GM18868 (cell line): ENCODE data around the gene RAD52.

Experiments
- ATAC-seq: cut with Tn5 transposase; IDR thresholded peaks from one replicate; pipeline ENCODE4 v1.9.1; 2021; ENCODE audit warnings: mild to moderate bottlenecking, moderate library complexity; ENCODE audit not compliant: unreplicated experiment

The RAD52 gene

GRCh38 chr12:879641-880040, 69.9 kb downstream of the RAD52 start:
- ATAC-seq: no peak

- ATAC-seq: no peak
These were observed 75.5 kb downstream of the RAD52 start for GRCh38 chr12:873954-874353.

DNA sequence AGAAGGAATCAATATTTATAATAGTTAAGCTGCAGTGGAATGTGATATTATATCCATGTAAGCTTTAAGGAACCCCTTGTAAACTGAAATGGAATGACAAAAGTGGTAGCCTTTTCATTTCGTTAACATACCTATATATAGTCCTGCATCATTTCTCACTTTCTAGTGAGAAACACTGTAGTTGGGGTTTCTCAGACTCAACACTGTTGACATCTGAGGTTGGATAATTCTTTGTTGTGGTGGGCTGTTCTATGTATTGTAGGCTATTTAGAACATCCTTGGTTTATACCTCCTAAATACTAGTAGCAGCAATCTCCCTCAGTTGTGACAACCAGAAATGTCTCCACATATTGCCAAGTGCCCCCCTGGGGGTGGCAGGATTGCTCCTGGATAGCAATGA, 79.1 kb downstream of the RAD52 start:
- no peak for ATAC-seq

- no peak for ATAC-seq
These were observed 80.8 kb downstream of the RAD52 start for GRCh38 chr12:868722-869121.

DNA sequence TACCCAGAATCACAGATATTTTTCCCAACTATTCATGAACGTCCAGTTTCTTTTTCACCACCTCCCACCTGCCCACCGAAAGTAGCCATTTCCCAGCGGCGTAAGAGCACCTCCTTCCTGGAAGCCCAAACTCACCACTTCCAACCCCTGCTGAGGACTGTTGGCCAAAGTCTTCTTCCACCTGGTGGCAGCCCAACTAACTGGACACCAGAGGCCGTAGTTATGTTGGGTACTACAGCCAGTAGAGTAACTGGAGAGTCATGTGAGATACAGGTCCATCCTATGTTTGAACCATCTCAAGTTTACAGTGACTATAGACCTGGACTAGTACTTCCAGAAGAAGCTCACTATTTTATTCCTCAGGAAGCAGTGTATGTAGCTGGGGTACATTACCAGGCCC, 81.6 kb downstream of the RAD52 start:
- no peak for ATAC-seq

- no peak for ATAC-seq
These were observed 83.9 kb downstream of the RAD52 start for GRCh38 chr12:865614-866013.

DNA sequence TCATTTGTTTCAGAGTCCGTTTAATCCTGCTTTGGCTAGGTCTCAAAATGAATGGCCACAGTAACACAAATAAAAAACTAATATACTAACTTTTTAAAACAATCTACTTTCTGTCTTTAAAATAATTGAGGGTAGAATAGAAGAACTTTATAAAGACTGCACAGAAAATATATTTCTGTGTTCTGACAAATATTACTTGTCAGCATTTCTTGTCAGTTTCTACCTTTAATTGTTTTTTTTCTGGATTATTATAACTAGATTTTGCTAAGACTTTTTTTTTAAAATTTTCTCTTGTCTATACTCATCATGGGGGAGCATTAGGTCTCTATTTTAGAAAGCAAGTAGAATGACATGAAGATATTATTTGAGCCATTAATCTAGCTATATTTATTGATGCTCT, 86.2 kb downstream of the RAD52 start:
- ATAC-seq: no peak

GRCh38 chr12:862303-862911, 87.1 kb downstream of the RAD52 start:
- ATAC-seq: no peak
